Ishikawa (cell line): Measurements from ENCODE around the gene CHST12.

Experiments
- CEBPB ChIP-seq: IDR thresholded peaks from 2 replicates; pipeline ENCODE4 v1.6.1; 2012
- CREB1 ChIP-seq: IDR thresholded peaks from 2 replicates; pipeline ENCODE4 v1.6.1; 2012; ENCODE audit warnings: low read depth
- EGR1 ChIP-seq: IDR thresholded peaks from 2 replicates; pipeline ENCODE4 v1.6.1; 2012
- EP300 ChIP-seq: IDR thresholded peaks from 2 replicates; pipeline ENCODE4 v1.6.1; 2012; ENCODE audit warnings: borderline replicate concordance
- RAD21 ChIP-seq: IDR thresholded peaks from 2 replicates; pipeline ENCODE4 v1.6.1; 2012; ENCODE audit warnings: low read depth
- TF ChIP-seq, protein P1 (sequence below): IDR thresholded peaks from 2 replicates; pipeline ENCODE4 v1.6.1; 2012

DNA sequence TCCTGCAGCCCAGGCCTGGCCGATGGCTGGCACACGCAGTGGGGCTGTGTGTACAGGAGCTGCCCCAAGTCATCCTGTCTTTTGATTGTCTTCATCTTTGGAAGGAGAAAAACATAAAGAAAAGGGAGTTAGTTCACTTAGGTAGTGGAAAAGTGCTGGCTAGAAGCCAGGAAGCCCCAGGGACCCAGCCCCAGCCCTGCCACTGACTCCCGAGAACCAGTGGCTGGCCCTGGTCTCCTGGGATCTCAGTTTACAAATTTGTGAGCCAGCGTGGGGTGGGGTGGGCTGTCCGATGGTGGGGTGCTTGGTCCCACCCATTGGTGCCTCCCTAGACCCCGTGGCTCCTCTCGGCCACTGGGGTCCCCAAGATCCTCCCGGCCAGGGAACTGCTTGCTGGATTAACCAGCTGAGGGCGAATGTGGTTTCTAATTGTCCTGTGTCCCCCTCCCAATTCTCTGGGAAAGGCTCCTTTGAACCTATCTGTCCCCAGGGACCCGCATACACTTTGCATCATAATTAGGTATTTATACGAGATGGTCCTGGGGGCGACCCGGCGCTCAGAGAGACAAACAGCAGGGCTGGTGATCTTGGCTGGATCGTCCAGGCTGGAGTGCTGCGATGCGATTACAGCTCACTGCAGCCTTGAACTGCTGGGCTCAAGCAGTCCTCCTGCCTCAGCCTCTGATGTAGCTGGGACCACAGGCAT, 16.3 kb upstream of the CHST12 start:
- TF ChIP-seq RAD21 (no peak), CEBPB (no peak), EP300 (no peak), EGR1 (no peak), CREB1 (no peak)
- TF ChIP-seq, protein P1, sequence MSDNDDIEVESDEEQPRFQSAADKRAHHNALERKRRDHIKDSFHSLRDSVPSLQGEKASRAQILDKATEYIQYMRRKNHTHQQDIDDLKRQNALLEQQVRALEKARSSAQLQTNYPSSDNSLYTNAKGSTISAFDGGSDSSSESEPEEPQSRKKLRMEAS, result no peak
